ENCODE results near the gene ROM1. TPM values are rescaled to one million over a fixed set of nuclear protein-coding genes. Genes with fewer than 3 reads are reported as not detected.

Gene ROM1
- total RNA-seq (2022; extraction: Qiagen RNA extraction; ENCODE audit: low read depth): 3.7 to 5.5 TPM (median 4.0 TPM) in 5 replicates

GRCh38 chr11:62612366-62613290 lies at the start of gene ROM1, which contains the start of gene EML3:
Gene ROM1 (plus strand): TSS chr11:62613257. CDS start chr11:62613282, 25 bp downstream.
Gene EML3 (minus strand): TSS chr11:62612775. CDS start chr11:62612457, 318 bp downstream.

GRCh38 chr11:62573592-62574362 lies 39.3 kb upstream of the ROM1 start, which contains the start of gene EEF1G:
Gene EEF1G (minus strand): TSS chr11:62573891. CDS start chr11:62573842, 49 bp downstream.

GRCh38 chr11:62591448-62592145 lies 21.5 kb upstream of the ROM1 start, which contains the start of gene TUT1:
Gene TUT1 (minus strand): TSS chr11:62591523. CDS start chr11:62591485, 38 bp downstream.

GRCh38 chr11:62601372-62602140 lies 11.5 kb upstream of the ROM1 start, which contains the start of gene MTA2:
Gene MTA2 (minus strand): TSS chr11:62601865. CDS start chr11:62601450, 415 bp downstream.

GRCh38 chr11:62621567-62622470 lies 8.8 kb downstream of the ROM1 start, which contains the start of gene B3GAT3:
Gene B3GAT3 (minus strand): TSS chr11:62621986. CDS start chr11:62621947, 39 bp downstream.

GRCh38 chr11:62645946-62646824 lies 33.1 kb downstream of the ROM1 start, which contains the start of gene GANAB:
Gene GANAB (minus strand): TSS chr11:62646613. CDS start chr11:62646599, 14 bp downstream.

Other genes starting within 250 kb of the ROM1 start
- 0.40 TPM in 1 of 5 replicates, not detected in the others for gene SCGB1A1, start 194.2 kb upstream of the ROM1 start, total RNA-seq (2022; extraction: Qiagen RNA extraction; ENCODE audit: low read depth)
- 304 to 395 TPM (median 360 TPM) in 5 replicates for gene AHNAK, start 66.5 kb upstream of the ROM1 start, total RNA-seq (2022; extraction: Qiagen RNA extraction; ENCODE audit: low read depth)
- gene EEF1G, start 39.4 kb upstream of the ROM1 start, total RNA-seq (2022; extraction: Qiagen RNA extraction; ENCODE audit: low read depth): 1,850 to 2,033 TPM (median 1,975 TPM) in 5 replicates
- 12.2 to 15.0 TPM (median 14.7 TPM) in 5 replicates for gene TUT1, start 21.7 kb upstream of the ROM1 start, total RNA-seq (2022; extraction: Qiagen RNA extraction; ENCODE audit: low read depth)
- gene MTA2, start 11.4 kb upstream of the ROM1 start, total RNA-seq (2022; extraction: Qiagen RNA extraction; ENCODE audit: low read depth): 82.9 to 91.9 TPM (median 87.9 TPM) in 5 replicates
- gene EML3, start 482 bp upstream of the ROM1 start, total RNA-seq (2022; extraction: Qiagen RNA extraction; ENCODE audit: low read depth): 17.5 to 23.8 TPM (median 22.3 TPM) in 5 replicates
- 41.9 to 58.0 TPM (median 50.7 TPM) in 5 replicates for gene B3GAT3, start 8.7 kb downstream of the ROM1 start, total RNA-seq (2022; extraction: Qiagen RNA extraction; ENCODE audit: low read depth)
- 237 to 277 TPM (median 252 TPM) in 5 replicates for gene GANAB, start 33.4 kb downstream of the ROM1 start, total RNA-seq (2022; extraction: Qiagen RNA extraction; ENCODE audit: low read depth)
- gene INTS5, start 40.0 kb downstream of the ROM1 start, total RNA-seq (2022; extraction: Qiagen RNA extraction; ENCODE audit: low read depth): 16.8 to 21.9 TPM (median 20.6 TPM) in 5 replicates
- gene C11orf98, start 52.0 kb downstream of the ROM1 start, total RNA-seq (2022; extraction: Qiagen RNA extraction; ENCODE audit: low read depth): 128 to 151 TPM (median 135 TPM) in 5 replicates
- 10.6 to 15.9 TPM (median 12.7 TPM) in 5 replicates for gene CSKMT, start 52.1 kb downstream of the ROM1 start, total RNA-seq (2022; extraction: Qiagen RNA extraction; ENCODE audit: low read depth)
- gene UQCC3, start 58.4 kb downstream of the ROM1 start, total RNA-seq (2022; extraction: Qiagen RNA extraction; ENCODE audit: low read depth): 26.5 to 36.8 TPM (median 35.2 TPM) in 5 replicates
- 3.8 to 4.6 TPM (median 4.2 TPM) in 5 replicates for gene LBHD1, start 59.0 kb downstream of the ROM1 start, total RNA-seq (2022; extraction: Qiagen RNA extraction; ENCODE audit: low read depth)
- gene UBXN1, start 65.8 kb downstream of the ROM1 start, total RNA-seq (2022; extraction: Qiagen RNA extraction; ENCODE audit: low read depth): 111 to 129 TPM (median 116 TPM) in 5 replicates
- gene LRRN4CL, start 76.3 kb downstream of the ROM1 start, total RNA-seq (2022; extraction: Qiagen RNA extraction; ENCODE audit: low read depth): 0.06 to 0.17 TPM (median 0.10 TPM) in 4 of 5 replicates, not detected in the other
- 61.1 to 97.7 TPM (median 72.8 TPM) in 5 replicates for gene BSCL2, start 94.2 kb downstream of the ROM1 start, total RNA-seq (2022; extraction: Qiagen RNA extraction; ENCODE audit: low read depth)
- gene GNG3, start 94.4 kb downstream of the ROM1 start, total RNA-seq (2022; extraction: Qiagen RNA extraction; ENCODE audit: low read depth): not detected in 5 replicates
- 36.2 to 42.4 TPM (median 39.6 TPM) in 5 replicates for gene HNRNPUL2, start 114.2 kb downstream of the ROM1 start, total RNA-seq (2022; extraction: Qiagen RNA extraction; ENCODE audit: low read depth)
- 29.4 to 34.3 TPM (median 30.7 TPM) in 5 replicates for gene TTC9C, start 115.2 kb downstream of the ROM1 start, total RNA-seq (2022; extraction: Qiagen RNA extraction; ENCODE audit: low read depth)
- gene ZBTB3, start 140.9 kb downstream of the ROM1 start, total RNA-seq (2022; extraction: Qiagen RNA extraction; ENCODE audit: low read depth): 1.2 to 1.9 TPM (median 1.4 TPM) in 5 replicates
- gene POLR2G, start 148.3 kb downstream of the ROM1 start, total RNA-seq (2022; extraction: Qiagen RNA extraction; ENCODE audit: low read depth): 172 to 182 TPM (median 178 TPM) in 5 replicates
- 12.1 to 14.7 TPM (median 12.9 TPM) in 5 replicates for gene TAF6L, start 158.1 kb downstream of the ROM1 start, total RNA-seq (2022; extraction: Qiagen RNA extraction; ENCODE audit: low read depth)
- gene TMEM179B, start 174.1 kb downstream of the ROM1 start, total RNA-seq (2022; extraction: Qiagen RNA extraction; ENCODE audit: low read depth): 77.5 to 92.9 TPM (median 83.8 TPM) in 5 replicates
- gene TMEM223, start 178.7 kb downstream of the ROM1 start, total RNA-seq (2022; extraction: Qiagen RNA extraction; ENCODE audit: low read depth): 18.0 to 29.5 TPM (median 28.1 TPM) in 5 replicates
- gene NXF1, start 192.2 kb downstream of the ROM1 start, total RNA-seq (2022; extraction: Qiagen RNA extraction; ENCODE audit: low read depth): 38.0 to 53.7 TPM (median 50.7 TPM) in 5 replicates
- 17.8 to 25.6 TPM (median 24.5 TPM) in 5 replicates for gene STX5, start 218.8 kb downstream of the ROM1 start, total RNA-seq (2022; extraction: Qiagen RNA extraction; ENCODE audit: low read depth)
- gene TEX54, start 219.6 kb downstream of the ROM1 start, total RNA-seq (2022; extraction: Qiagen RNA extraction; ENCODE audit: low read depth): not detected in 5 replicates
- gene WDR74, start 226.3 kb downstream of the ROM1 start, total RNA-seq (2022; extraction: Qiagen RNA extraction; ENCODE audit: low read depth): 73.9 to 82.8 TPM (median 77.6 TPM) in 5 replicates

Data from A549 treated with GW870086 at 1 μM for 4 hours (cell line).